IPS DF 4.7 (cell line): ENCODE measurements around the gene NHLRC2.
"Not testable (repeated sequence)": the region's sequence is repeated elsewhere in the genome, so short reads cannot be mapped to it uniquely, and the experiment has no call there.

Source experiments
- DNase-seq: peaks from one replicate; pipeline ENCODE4 v3.0.0-alpha.2; 2013; ENCODE audit warnings: low spot score; ENCODE audit errors: extremely low read depth

The NHLRC2 gene

GRCh38 chr10:113854013-113854760 is at the start of gene NHLRC2, which contains the start of gene DCLRE1A:
NHLRC2 (plus strand) TSS chr10:113854661; CDS start chr10:113854873, 212 bp downstream.
DCLRE1A (minus strand) TSS chr10:113854082; CDS start chr10:113853182, 900 bp downstream.
- DNase-seq = no peak

DNA sequence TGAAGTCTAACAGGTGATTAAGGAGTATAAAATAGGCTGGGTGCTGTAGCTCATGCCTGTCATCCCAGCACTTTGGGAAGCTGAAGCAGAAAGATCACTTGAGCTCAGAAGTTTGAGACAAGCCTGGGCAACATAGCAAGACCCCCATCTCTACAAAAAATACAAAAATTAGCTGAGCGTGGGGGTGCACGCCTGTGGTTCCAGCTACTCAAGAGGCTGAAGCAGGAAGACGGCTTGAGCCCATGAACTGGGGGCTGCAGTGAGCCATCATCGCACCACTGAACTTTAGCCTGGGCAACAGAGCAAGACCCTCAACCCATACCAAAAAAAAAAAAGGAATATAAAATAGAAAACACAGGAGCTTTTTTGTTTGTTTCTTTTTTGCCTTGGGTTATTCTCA is 48.0 kb upstream of the NHLRC2 start:
- DNase-seq = no peak

DNA sequence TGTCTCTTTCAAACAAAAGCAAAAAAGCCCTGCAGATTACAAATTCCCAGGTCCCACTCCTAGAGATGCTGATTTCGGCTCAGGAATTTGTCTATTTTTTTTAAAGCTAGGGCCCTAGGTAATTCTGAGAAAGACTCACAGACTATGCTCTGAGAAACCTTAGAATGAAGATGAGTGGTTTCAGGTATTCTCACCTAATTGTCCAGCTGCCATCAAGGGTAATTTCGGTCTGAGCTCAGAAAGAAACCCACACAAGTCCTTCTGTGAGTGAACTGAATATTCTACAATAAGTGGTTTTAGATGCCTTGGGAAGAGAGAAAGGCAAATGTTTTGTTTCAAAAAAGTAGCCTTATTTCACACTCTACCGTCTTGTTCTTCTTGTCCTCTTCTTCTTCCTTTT is 46.3 kb upstream of the NHLRC2 start:
- DNase-seq = no peak

GRCh38 chr10:113814700-113815099 is 39.8 kb upstream of the NHLRC2 start:
- not testable (repeated sequence) for DNase-seq

GRCh38 chr10:113819989-113820388 is 34.5 kb upstream of the NHLRC2 start:
- no peak for DNase-seq

DNA sequence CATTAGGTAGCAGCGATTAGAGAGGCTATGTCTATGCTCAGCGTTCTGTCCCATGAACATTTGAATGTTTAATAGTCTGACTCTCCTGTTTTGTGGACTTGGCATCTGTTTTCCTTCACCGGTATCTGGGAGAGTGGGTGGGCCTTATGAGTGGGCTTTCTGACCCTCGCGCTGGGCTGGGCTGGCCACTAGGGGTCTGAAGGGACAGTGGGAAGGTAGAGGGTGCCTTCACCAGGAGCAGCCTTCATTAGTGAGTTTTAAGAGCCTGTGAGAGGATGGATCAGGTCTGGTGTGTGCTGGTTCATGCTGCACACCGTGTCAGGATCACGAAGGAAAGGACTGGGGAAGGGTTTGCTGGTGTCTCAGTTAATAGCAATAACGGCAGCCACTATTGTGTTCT is 34.0 kb upstream of the NHLRC2 start:
- no peak for DNase-seq

DNA sequence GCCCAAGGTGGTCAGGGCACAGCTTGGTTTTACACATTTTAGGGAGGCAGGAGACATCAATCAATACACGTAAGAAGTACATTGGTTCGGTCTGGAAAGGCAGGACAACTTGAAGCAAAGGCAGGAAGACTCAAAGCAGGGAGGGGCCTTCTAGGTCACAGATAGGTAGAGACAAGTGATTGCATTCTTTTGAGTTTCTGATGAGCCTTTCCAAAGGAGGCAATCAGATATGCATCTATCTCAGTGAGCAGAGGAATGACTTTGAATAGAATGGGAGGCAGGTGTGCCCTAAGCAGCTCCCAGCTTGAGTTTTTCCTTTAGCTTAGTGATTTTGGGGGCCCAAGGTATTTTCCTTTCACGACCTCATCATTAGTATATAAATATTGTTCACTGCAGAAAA is 33.2 kb upstream of the NHLRC2 start:
- not testable (repeated sequence) for DNase-seq

DNA sequence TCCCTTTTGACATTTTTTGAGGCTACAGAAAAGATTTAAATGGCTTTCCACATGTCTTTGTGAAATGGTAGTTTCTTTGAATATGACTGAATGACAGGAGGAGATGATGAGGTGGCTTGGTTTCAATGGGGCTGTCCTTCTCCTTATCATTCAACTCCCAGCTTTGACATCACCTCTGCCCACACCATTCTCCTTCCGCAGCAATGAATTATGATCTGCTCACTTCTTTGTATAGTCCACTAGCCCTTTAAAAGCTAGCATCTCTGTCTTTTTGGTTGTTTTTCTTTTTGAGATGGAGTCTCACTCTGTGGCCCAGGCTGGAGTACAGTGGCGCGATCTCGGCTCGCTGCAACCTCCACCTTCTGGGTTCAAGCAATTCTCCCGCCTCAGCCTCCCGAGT is 32.3 kb upstream of the NHLRC2 start:
- no peak for DNase-seq

- no peak for DNase-seq
Measured at GRCh38 chr10:113823389-113823788, 31.1 kb upstream of the NHLRC2 start.

GRCh38 chr10:113825791-113826190 is 28.7 kb upstream of the NHLRC2 start:
- DNase-seq = no peak

GRCh38 chr10:113828567-113828966 is 25.9 kb upstream of the NHLRC2 start:
- DNase-seq = not testable (repeated sequence)

DNA sequence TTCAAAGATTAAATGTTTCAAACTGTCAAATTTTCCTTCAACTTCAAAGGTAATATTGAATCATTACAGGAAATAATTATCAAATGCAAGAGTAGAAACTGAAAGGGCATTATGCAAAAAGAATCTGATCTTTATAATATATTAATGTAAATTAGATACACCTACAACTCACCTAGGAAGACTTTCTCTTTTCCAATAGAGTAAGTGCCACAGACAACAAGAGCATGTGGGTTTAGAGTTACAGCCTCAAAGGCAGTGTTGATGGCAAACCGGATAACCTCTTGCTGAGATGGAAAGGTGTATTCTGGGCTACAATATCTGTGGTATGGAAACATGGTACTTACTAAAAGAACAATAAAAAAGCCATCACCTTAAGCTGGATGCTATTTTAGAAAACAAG is 12.3 kb upstream of the NHLRC2 start:
- no peak for DNase-seq

DNA sequence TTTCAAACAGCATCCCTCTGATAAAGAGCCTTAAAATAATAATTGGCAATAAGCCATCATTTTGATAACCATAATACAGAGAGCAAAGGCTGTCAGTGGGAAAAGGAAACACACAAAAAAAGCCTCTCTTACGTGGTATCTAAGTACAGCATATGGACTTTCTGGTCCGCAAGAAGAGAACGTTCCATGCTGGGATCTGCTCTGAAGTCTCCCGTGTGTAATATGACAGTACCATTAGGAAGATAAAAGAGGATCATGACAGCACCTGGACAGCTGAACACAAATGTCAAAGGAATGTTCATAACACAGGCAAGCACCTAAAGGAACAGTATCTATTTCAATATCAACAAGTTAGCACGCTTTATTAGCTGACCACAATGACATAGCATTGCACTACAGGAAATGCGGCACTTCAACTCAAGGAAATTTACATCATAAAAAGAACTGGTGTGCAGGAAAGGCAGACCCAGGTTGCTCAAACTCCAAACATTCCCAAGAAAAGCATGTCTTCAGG is 10.4 kb upstream of the NHLRC2 start:
- no peak for DNase-seq

DNA sequence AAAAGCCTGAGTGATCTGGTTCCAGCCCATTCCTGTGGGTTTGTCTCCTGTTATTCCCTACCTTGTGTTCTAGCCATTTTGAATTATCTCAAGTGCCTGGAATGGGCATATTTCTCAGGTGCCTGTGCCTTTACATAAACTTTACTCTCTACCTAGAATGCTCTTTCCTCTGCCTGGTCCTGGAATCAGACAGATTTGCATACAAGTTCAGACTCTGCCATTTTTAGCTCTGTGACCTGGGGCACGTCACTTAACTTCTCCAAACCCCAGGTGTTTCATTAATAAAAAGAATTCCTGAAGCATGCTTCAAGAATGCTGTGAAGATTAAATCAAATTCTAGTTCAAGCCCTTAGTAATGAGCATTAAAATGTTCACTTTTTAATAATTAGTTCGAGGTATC is 8.4 kb upstream of the NHLRC2 start:
- DNase-seq = no peak

GRCh38 chr10:113849140-113849803 is 5.2 kb upstream of the NHLRC2 start:
- DNase-seq = no peak

DNA sequence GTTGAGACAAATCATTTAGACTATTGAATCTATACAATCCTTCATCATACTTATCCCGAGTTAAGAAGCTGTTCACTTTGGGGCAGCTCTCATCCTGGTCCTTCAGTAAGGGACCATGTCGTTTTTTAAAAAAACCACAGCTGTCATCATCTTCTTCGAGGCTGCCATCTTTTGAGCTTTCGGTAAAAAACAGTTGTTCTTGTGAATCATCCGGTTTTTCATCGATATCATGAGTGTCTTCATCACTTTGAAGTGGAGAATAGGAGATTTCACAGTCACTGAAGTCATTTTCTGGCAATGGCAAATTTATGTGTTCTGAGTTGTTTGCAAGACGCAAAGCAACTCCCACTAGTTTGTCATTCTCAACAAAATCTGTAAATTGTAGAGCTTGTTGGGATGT is 4.5 kb upstream of the NHLRC2 start:
- no peak for DNase-seq

- no peak for DNase-seq
Measured at GRCh38 chr10:113853578-113854012, 866 bp upstream of the NHLRC2 start.

GRCh38 chr10:113854761-113855588 is 514 bp downstream of the NHLRC2 start:
- no peak for DNase-seq

- DNase-seq = no peak
Measured at GRCh38 chr10:113856563-113856962, 2.1 kb downstream of the NHLRC2 start.

GRCh38 chr10:113857210-113857609 is 2.7 kb downstream of the NHLRC2 start:
- no peak for DNase-seq

DNA sequence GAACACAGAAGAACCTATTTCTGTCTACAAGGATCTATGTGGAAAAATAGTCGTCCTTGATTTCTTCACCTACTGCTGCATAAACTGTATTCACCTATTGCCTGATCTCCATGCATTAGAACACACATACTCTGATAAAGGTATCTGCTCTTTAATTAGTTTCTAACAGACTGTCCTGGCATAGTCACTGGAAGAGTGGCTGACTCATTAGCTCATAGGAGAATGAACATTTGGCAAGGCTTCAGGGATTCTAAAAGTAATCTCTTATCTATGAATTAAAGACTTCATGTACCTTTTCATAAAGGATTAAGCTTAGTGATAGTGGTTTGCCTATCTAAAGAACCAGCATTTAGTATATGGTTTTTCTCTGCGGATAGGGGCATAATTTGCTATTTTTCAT is 4.1 kb downstream of the NHLRC2 start:
- no peak for DNase-seq

DNA sequence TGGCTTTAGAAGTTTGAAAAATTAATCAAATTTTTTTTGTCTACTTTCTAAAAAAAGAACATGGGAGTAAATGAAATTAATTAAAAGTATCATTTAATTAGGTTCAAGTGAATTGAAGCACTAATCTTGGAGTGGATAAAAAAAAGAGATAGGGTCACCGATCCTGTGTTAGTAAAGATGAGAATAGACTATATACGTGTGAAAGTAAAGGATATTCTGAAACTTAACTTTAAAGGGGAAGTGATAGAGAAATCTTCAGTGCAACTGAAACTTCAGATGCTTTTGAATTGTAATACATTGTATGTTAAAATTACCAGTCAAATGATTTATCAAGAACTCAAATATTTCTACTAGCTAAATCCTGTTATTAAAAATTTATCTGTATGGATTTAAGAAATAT is 4.8 kb downstream of the NHLRC2 start:
- no peak for DNase-seq
